ENCODE data around the gene UBR3. TPM values are rescaled to one million over a fixed set of nuclear protein-coding genes. Genes with fewer than 3 reads are reported as not detected.
"Not testable (repeated sequence)": the region's sequence is repeated elsewhere in the genome, so short reads cannot be mapped to it uniquely, and the experiment has no call there.

UBR3 gene
- total and polyA plus RNA-seq, 2 experiments from 2014 or later = 10.7 to 28.0 TPM

GRCh38 chr2:169819106-169819505 lies 8.1 kb upstream of the UBR3 start (continued):
- TF ChIP-seq ZNF462 (CRISPR knock-in tag; IDR thresholded peaks at IDR 0.05) (no peak), ETS1 (IDR thresholded peaks at IDR 0.05) (no peak), ZNF114 (CRISPR knock-in tag; IDR thresholded peaks at IDR 0.05) (no peak)

GRCh38 chr2:169820101-169820500 lies 7.2 kb upstream of the UBR3 start:
- H4K20me1 ChIP-seq (replicated peaks; ENCODE audit: insufficient read depth); DNase-seq (ENCODE audit: low spot score); H3K27me3 ChIP-seq (ENCODE audit: insufficient read depth); ATAC-seq; H3F3A ChIP-seq (replicated peaks; ENCODE audit: low read depth); H3K9me2 ChIP-seq (ENCODE audit: insufficient read depth); H3K27ac ChIP-seq (ENCODE audit: low read depth); H3K4me1 ChIP-seq (ENCODE audit: insufficient read depth); H3K4me2 ChIP-seq; H3K4me3 ChIP-seq; H3K27me3 Mint-ChIP-seq (ENCODE audit: insufficient read depth, low read depth, poor library complexity); H2AFZ ChIP-seq; H3K4me3 Mint-ChIP-seq: not testable (repeated sequence)
- H3K4me1 Mint-ChIP-seq = peaks cover 13% of the 10 kb centered on the region
- H3K27ac Mint-ChIP-seq = peak overlapping the region; percentile 21; the same call in 1 of the 2 replicates
- H3K79me2 ChIP-seq (replicated peaks; ENCODE audit: insufficient read depth) = peaks cover 33% of the 10 kb centered on the region
- peaks cover 13% of the 10 kb centered on the region; the same call in 1 of the 2 replicates for H3K36me3 ChIP-seq (ENCODE audit: insufficient read depth)
- H3K9me3 Mint-ChIP-seq = peaks cover 11% of the 10 kb centered on the region; the same call in 2 of the 3 replicates
- H3K36me3 Mint-ChIP-seq (ENCODE audit: low read depth) = peaks cover 60% of the 10 kb centered on the region

Measured in GM23338 (cell line).